ENCODE data around the gene INPP4B.

Gene INPP4B

GRCh38 chr4:142218726-142219125, 627.4 kb downstream of the INPP4B start:
- DNase-seq (ENCODE audit: low spot score) = no peak

GRCh38 chr4:142211444-142211843, 634.7 kb downstream of the INPP4B start:
- no peak for DNase-seq (ENCODE audit: low spot score)

GRCh38 chr4:142203505-142203904, 642.6 kb downstream of the INPP4B start:
- no peak for DNase-seq (ENCODE audit: low spot score)

GRCh38 chr4:142202404-142203332, 643.4 kb downstream of the INPP4B start:
- no peak for DNase-seq (ENCODE audit: low spot score)

GRCh38 chr4:142201041-142201440, 645.1 kb downstream of the INPP4B start:
- no peak for DNase-seq (ENCODE audit: low spot score)

GRCh38 chr4:142194905-142195304, 651.2 kb downstream of the INPP4B start:
- no peak for DNase-seq (ENCODE audit: low spot score)

GRCh38 chr4:142191901-142192300, 654.2 kb downstream of the INPP4B start:
- no peak for DNase-seq (ENCODE audit: low spot score)

- DNase-seq (ENCODE audit: low spot score) = no peak
Observed at GRCh38 chr4:142181021-142181420, 665.1 kb downstream of the INPP4B start.

GRCh38 chr4:142169216-142169615, 676.9 kb downstream of the INPP4B start:
- no peak for DNase-seq (ENCODE audit: low spot score)

- no peak for DNase-seq (ENCODE audit: low spot score)
Observed at GRCh38 chr4:142168181-142168580, 677.9 kb downstream of the INPP4B start.

GRCh38 chr4:142164767-142165500, 681.2 kb downstream of the INPP4B start:
- DNase-seq (ENCODE audit: low spot score) = no peak

- no peak for DNase-seq (ENCODE audit: low spot score)
Observed at GRCh38 chr4:142161086-142161485, 685.0 kb downstream of the INPP4B start.

- DNase-seq (ENCODE audit: low spot score) = no peak
Observed at GRCh38 chr4:142160509-142160908, 685.6 kb downstream of the INPP4B start.

- no peak for DNase-seq (ENCODE audit: low spot score)
Observed at GRCh38 chr4:142158980-142159379, 687.1 kb downstream of the INPP4B start.

- no peak for DNase-seq (ENCODE audit: low spot score)
Observed at GRCh38 chr4:142156256-142156655, 689.8 kb downstream of the INPP4B start.

- no peak for DNase-seq (ENCODE audit: low spot score)
Observed at GRCh38 chr4:142155347-142155746, 690.8 kb downstream of the INPP4B start.

- no peak for DNase-seq (ENCODE audit: low spot score)
Observed at GRCh38 chr4:142150483-142150882, 695.6 kb downstream of the INPP4B start.

GRCh38 chr4:142144813-142145212, 701.3 kb downstream of the INPP4B start:
- DNase-seq (ENCODE audit: low spot score) = no peak

- DNase-seq (ENCODE audit: low spot score) = no peak
Observed at GRCh38 chr4:142142366-142143054, 703.6 kb downstream of the INPP4B start.

- DNase-seq (ENCODE audit: low spot score) = no peak
Observed at GRCh38 chr4:142141224-142141623, 704.9 kb downstream of the INPP4B start.

GRCh38 chr4:142130666-142131065, 715.4 kb downstream of the INPP4B start:
- DNase-seq (ENCODE audit: low spot score) = no peak

- DNase-seq (ENCODE audit: low spot score) = no peak
Observed at GRCh38 chr4:142129931-142130330, 716.2 kb downstream of the INPP4B start.

GRCh38 chr4:142129473-142129872, 716.6 kb downstream of the INPP4B start:
- no peak for DNase-seq (ENCODE audit: low spot score)
